Thyroid gland (tissue), 4 donors: ENCODE results near the gene RNASE8. TPM values are rescaled to one million over a fixed set of nuclear protein-coding genes. Genes with fewer than 3 reads are reported as not detected.

Experiments used
- DNase-seq, 2 donors: peaks; one replicate each; pipeline ENCODE4 v3.0.0-alpha.2; 2019
- H3K27ac ChIP-seq, 3 donors: fragments of 200-600 bp; sonication (generic); 1 replicate in 2 of 3; 2 replicates in 1 of 3; pipeline ENCODE4 v1.5.1; 2016 to 2019; ENCODE audit warnings: mild to moderate bottlenecking in 1 of 3, moderate library complexity in 1 of 3
- H3K27me3 ChIP-seq: fragments of 200-600 bp; sonication (generic); one replicate; pipeline ENCODE4 v1.5.1; 2019
- H3K36me3 ChIP-seq, 2 donors: fragments of 200-600 bp; sonication (generic); one replicate each; pipeline ENCODE4 v1.5.1; 2016 to 2019
- H3K4me1 ChIP-seq, 2 donors: fragments of 200-600 bp; sonication (generic); one replicate each; pipeline ENCODE4 v1.5.1; 2017 to 2019
- H3K4me3 ChIP-seq, 3 donors: fragments of 200-600 bp; sonication (generic); replicated peaks in 1 of 3; 1 replicate in 2 of 3; 2 replicates in 1 of 3; pipeline ENCODE4 v1.5.1; 2016; ENCODE audit warnings: mild to moderate bottlenecking in 1 of 3
- H3K9me3 ChIP-seq: fragments of 200-600 bp; sonication (generic); one replicate; pipeline ENCODE4 v1.5.1; 2017
- CTCF ChIP-seq, 6 experiments: fragments of 200-600 bp in 3 of 6; fragments of 450-650 bp in 3 of 6; sonication (generic) in 3 of 6; IDR thresholded peaks; one replicate each; pipeline ENCODE4 v1.5.1; 2016 to 2019; ENCODE audit warnings: antibody characterized with exemption in 6 of 6, mild to moderate bottlenecking in 2 of 6, inconsistent platforms in 1 of 6, moderate library complexity in 1 of 6
- POLR2A ChIP-seq, 2 donors: fragments of 450-650 bp; IDR thresholded peaks; one replicate each; pipeline ENCODE4 v1.6.1; 2017; ENCODE audit warnings: antibody characterized with exemption in 2 of 2, mild to moderate bottlenecking in 2 of 2, moderate library complexity in 1 of 2
- WGBS, 2 donors: methylation state at CpG; one replicate each; pipeline ENCODE4 v1.1.5; 2017; 5-methylcytosine and 5-hydroxymethylcytosine counted together
- intact Hi-C: fragments of 100-400 bp; cut with DNase I; formaldehyde crosslinking; loops from one replicate; pipeline ENCODE4 v1.15.1; 2023
- total RNA-seq, 4 donors: library from RNA; depleted of rRNA; stranded (reverse); fragments of >200 nt; gene quantifications; one replicate each; pipeline ENCODE4 v1.2.3, GENCODE V29; 2016

Gene RNASE8
- total RNA-seq, 4 donors from 2014 or later = not detected

GRCh38 chr14:21019366-21019765 lies 38.3 kb upstream of the RNASE8 start:
- intact Hi-C loops = loop anchor here (5.0 kb wide), 1 partner anchor 73 kb away; no protein-coding TSS in a partner anchor
- Histone ChIP-seq H3K27me3 (no peaks in the 10 kb centered on the region), H3K9me3 (no peaks in the 10 kb centered on the region), H3K4me1 (peaks cover 8 to 13% of the 10 kb centered on the region in 2 donors), H3K27ac (no peak overlapping the region), H3K4me3 (no peak overlapping the region), H3K36me3 (peaks cover 11 to 21% of the 10 kb centered on the region in 2 donors)
- TF ChIP-seq CTCF (IDR thresholded peaks at IDR 0.05) (no peak), POLR2A (IDR thresholded peaks at IDR 0.05) (no peak)
- 73 to 81% methylated on average over 1 of the region's 1 CpG for WGBS, 2 donors
- DNase-seq = no peak

GRCh38 chr14:21020977-21021545 lies 36.6 kb upstream of the RNASE8 start:
- Histone ChIP-seq H3K27me3 (no peaks in the 10 kb centered on the region), H3K36me3 (peaks cover 11 to 21% of the 10 kb centered on the region in 2 donors), H3K4me3 (no peak overlapping the region), H3K9me3 (no peaks in the 10 kb centered on the region), H3K4me1 (peaks cover 8 to 18% of the 10 kb centered on the region in 2 donors), H3K27ac (no peak overlapping the region)
- TF ChIP-seq CTCF (IDR thresholded peaks at IDR 0.05) = no peak
- no peak for TF ChIP-seq POLR2A (IDR thresholded peaks at IDR 0.05)
- intact Hi-C loops = no loop called here
- DNase-seq = no peak
- 85 to 88% methylated on average over 5 of the region's 5 CpGs for WGBS, 2 donors

- H3K27ac ChIP-seq = peak overlapping the region in 2 of 3 donors; percentile 82 to 94
- H3K4me3 ChIP-seq = no peak overlapping the region
- no peak for DNase-seq
- no peak for TF ChIP-seq POLR2A (IDR thresholded peaks at IDR 0.05)
- no peak for TF ChIP-seq CTCF (IDR thresholded peaks at IDR 0.05)
- H3K27me3 ChIP-seq = no peaks in the 10 kb centered on the region
- WGBS, 2 donors = 82 to 87% methylated on average over 5 of the region's 5 CpGs
- peaks cover 11 to 18% of the 10 kb centered on the region in 2 donors for H3K36me3 ChIP-seq
- intact Hi-C loops = no loop called here
- peaks cover 8 to 23% of the 10 kb centered on the region in 2 donors for H3K4me1 ChIP-seq
- no peaks in the 10 kb centered on the region for H3K9me3 ChIP-seq
Measured at GRCh38 chr14:21022686-21023085, 34.9 kb upstream of the RNASE8 start.

- peaks cover 8 to 23% of the 10 kb centered on the region in 2 donors for H3K4me1 ChIP-seq
- DNase-seq = no peak
- H3K27me3 ChIP-seq = no peaks in the 10 kb centered on the region
- no peaks in the 10 kb centered on the region for H3K9me3 ChIP-seq
- 66 to 75% methylated on average over 7 of the region's 7 CpGs for WGBS, 2 donors
- H3K4me3 ChIP-seq = peak overlapping the region in 1 of 3 donors; percentile 93
- intact Hi-C loops = no loop called here
- peak overlapping the region in 2 of 3 donors; percentile 82 to 94 for H3K27ac ChIP-seq
- H3K36me3 ChIP-seq = peaks cover 11 to 13% of the 10 kb centered on the region in 2 donors
- TF ChIP-seq POLR2A (IDR thresholded peaks at IDR 0.05) = no peak
- no peak for TF ChIP-seq CTCF (IDR thresholded peaks at IDR 0.05)
Measured at GRCh38 chr14:21023174-21023573, 34.4 kb upstream of the RNASE8 start.

- intact Hi-C loops = no loop called here
- DNase-seq = no peak
- H3K27me3 ChIP-seq = no peaks in the 10 kb centered on the region
- WGBS, 2 donors = 32 to 39% methylated on average over 17 of the region's 17 CpGs
- no peaks in the 10 kb centered on the region for H3K9me3 ChIP-seq
- peak overlapping the region; percentile 82 to 94 (median 86) for H3K27ac ChIP-seq
- peak overlapping the region; percentile 19 to 94 (median 93) for H3K4me3 ChIP-seq
- TF ChIP-seq CTCF (IDR thresholded peaks at IDR 0.05) (no peak), POLR2A (IDR thresholded peaks at IDR 0.05) (no peak)
- H3K4me1 ChIP-seq = peaks cover 8 to 23% of the 10 kb centered on the region in 2 donors
- peaks cover 5 to 11% of the 10 kb centered on the region in 2 donors for H3K36me3 ChIP-seq
Measured at GRCh38 chr14:21023817-21024584, 33.6 kb upstream of the RNASE8 start.
